Ovary (tissue), 3 donors: Measurements from ENCODE around the gene CASP10.

Experiments used
- CTCF ChIP-seq, 3 donors: fragments of 450-650 bp in 2 of 3; fragments of 200-600 bp in 1 of 3; IDR thresholded peaks; one replicate each; pipeline versions ENCODE4 v1.5.1 to v1.8.0; 2016 to 2022; ENCODE audit warnings: antibody characterized with exemption in 3 of 3, mild to moderate bottlenecking in 1 of 3
- EP300 ChIP-seq: sonication (generic); formaldehyde crosslinking; IDR thresholded peaks from one replicate; pipeline ENCODE4 v1.6.1; 2017; ENCODE audit warnings: antibody characterized with exemption
- POLR2A ChIP-seq: fragments of 450-650 bp; IDR thresholded peaks from one replicate; pipeline ENCODE4 v1.6.1; 2017; ENCODE audit warnings: antibody characterized with exemption, mild to moderate bottlenecking, moderate library complexity
- donor health status: DM: no; HTN: no; CAD: no.

- TF ChIP-seq EP300 (no peak), POLR2A (no peak), CTCF (IDR thresholded peaks at IDR 0.05) (no peak)
These were observed 73.1 kb downstream of the CASP10 start for GRCh38 chr2:201256082-201256481.
